K562 treated with DMSO at 1 percent for 24 hours (cell line): ENCODE results near the gene RABGGTB. TPM values are rescaled to one million over a fixed set of nuclear protein-coding genes. Genes with fewer than 3 reads are reported as not detected.

ENCODE experiments used
- total RNA-seq: library from RNA; unstranded; fragments of 300-600 nt; gene quantifications from 2 replicates; pipeline ENCODE4 v1.2.3, GENCODE V29; 2022; ENCODE audit warnings: low read depth; ENCODE audit not compliant: insufficient read depth

RABGGTB gene
- 37.7 and 42.1 TPM in 2 replicates for total RNA-seq

GRCh38 chr1:75785983-75786853 is at the start of gene RABGGTB:
RABGGTB (plus strand) TSS chr1:75786256; CDS start chr1:75786272, 16 bp downstream.

GRCh38 chr1:75796376-75797272 is 10.6 kb downstream of the RABGGTB start, which contains the start of gene MSH4:
MSH4 (plus strand) TSS chr1:75796882; CDS start chr1:75796986, 104 bp downstream.

Other genes starting within 250 kb of the RABGGTB start
- 3.0 and 3.1 TPM in 2 replicates for gene SLC44A5, start 175.1 kb upstream of the RABGGTB start, total RNA-seq
- gene ACADM, start 61.5 kb upstream of the RABGGTB start, total RNA-seq: 42.0 and 42.2 TPM in 2 replicates
- not detected in 2 replicates for gene MSH4, start 10.6 kb downstream of the RABGGTB start, total RNA-seq
- not detected in 2 replicates for gene ASB17, start 146.1 kb downstream of the RABGGTB start, total RNA-seq